Naive thymus-derived CD4-positive, alpha-beta T cell (primary cell): Measurements from ENCODE around the gene ARL2. TPM values are rescaled to one million over a fixed set of nuclear protein-coding genes. Genes with fewer than 3 reads are reported as not detected.

Experiments used
- ATAC-seq: fragments of 150-1000 bp; cut with Tn5 transposase; 2 replicates; pipeline ENCODE4 v1.10.0; 2021; ENCODE audit warnings: mild to moderate bottlenecking, moderate library complexity
- CTCF ChIA-PET: fragments of 350-600 bp; sonication (Branson Sonifier 250); formaldehyde crosslinking; loops from one replicate; lab custom pipeline; 2021; ENCODE audit warnings: antibody characterized with exemption; lab: Charles Lee
- POLR2A ChIA-PET: fragments of 350-600 bp; sonication (Branson Sonifier 250); formaldehyde crosslinking; loops from one replicate; lab custom pipeline; 2021; ENCODE audit warnings: antibody characterized with exemption, inconsistent platforms; lab: Charles Lee
- DNase-seq, 9 donors: peaks; one replicate each; pipeline versions ENCODE4 v3.0.0 to v3.0.0-alpha.2; 2020 to 2022; ENCODE audit warnings: mixed read lengths in 1 of 9
- H3K27ac ChIP-seq: one replicate; pipeline ENCODE4 v1.7.0; 2013; ENCODE audit warnings: mild to moderate bottlenecking, low read depth, low read length, moderate library complexity
- H3K27me3 ChIP-seq, 2 donors: one replicate each; pipeline ENCODE4 v1.7.0; 2013; ENCODE audit warnings: low read length in 2 of 2, mild to moderate bottlenecking in 2 of 2, moderate library complexity in 2 of 2; ENCODE audit not compliant: control insufficient read depth in 2 of 2, insufficient read depth in 2 of 2
- H3K36me3 ChIP-seq, 3 experiments: 1 replicate in 2 of 3; 2 replicates in 1 of 3; pipeline ENCODE4 v1.7.0; 2013; ENCODE audit warnings: low read length in 3 of 3, mild to moderate bottlenecking in 3 of 3, moderate library complexity in 1 of 3; ENCODE audit not compliant: insufficient read depth in 3 of 3, control insufficient read depth in 2 of 3
- H3K4me1 ChIP-seq, 2 donors: one replicate each; pipeline ENCODE4 v1.7.0; 2013; ENCODE audit warnings: low read length in 2 of 2, mild to moderate bottlenecking in 2 of 2, moderate library complexity in 1 of 2; ENCODE audit not compliant: control insufficient read depth in 2 of 2, insufficient read depth in 2 of 2
- H3K4me3 ChIP-seq: 2 replicates; pipeline ENCODE4 v1.7.0; 2013; ENCODE audit warnings: mild to moderate bottlenecking, low read length
- H3K9me3 ChIP-seq, 3 experiments: 1 replicate in 2 of 3; 2 replicates in 1 of 3; pipeline ENCODE4 v1.7.0; 2013; ENCODE audit warnings: low read length in 3 of 3; ENCODE audit not compliant: control insufficient read depth in 2 of 3
- H3K27ac Mint-ChIP-seq, 9 donors: one replicate each; pipeline ENCODE4 v1.8.0; 2020 to 2022; ENCODE audit warnings: mixed read lengths in 9 of 9, mild to moderate bottlenecking in 8 of 9, moderate library complexity in 5 of 9, inconsistent platforms in 2 of 9
- H3K27me3 Mint-ChIP-seq, 5 donors: one replicate each; pipeline ENCODE4 v1.8.0; 2021 to 2022; ENCODE audit warnings: mixed read lengths in 5 of 5, mild to moderate bottlenecking in 1 of 5
- H3K36me3 Mint-ChIP-seq, 5 donors: one replicate each; pipeline ENCODE4 v1.8.0; 2020 to 2022; ENCODE audit warnings: mixed read lengths in 5 of 5, mild to moderate bottlenecking in 3 of 5, inconsistent platforms in 1 of 5
- H3K4me1 Mint-ChIP-seq, 7 donors: one replicate each; pipeline ENCODE4 v1.8.0; 2020 to 2022; ENCODE audit warnings: mixed read lengths in 7 of 7, mild to moderate bottlenecking in 3 of 7, inconsistent platforms in 1 of 7
- H3K4me3 Mint-ChIP-seq, 10 donors: one replicate each; pipeline ENCODE4 v1.8.0; 2020 to 2022; ENCODE audit warnings: mild to moderate bottlenecking in 10 of 10, mixed read lengths in 10 of 10, moderate library complexity in 6 of 10, inconsistent platforms in 2 of 10
- H3K9me3 Mint-ChIP-seq, 11 donors: one replicate each; pipeline ENCODE4 v1.8.0; 2020 to 2022; ENCODE audit warnings: mixed read lengths in 11 of 11, mild to moderate bottlenecking in 4 of 11, inconsistent platforms in 1 of 11, moderate library complexity in 1 of 11
- intact Hi-C, 2 donors: fragments of 100-400 bp; cut with micrococcal nuclease; formaldehyde crosslinking; loops; one replicate each; pipeline ENCODE4 v1.15.1; 2023
- polyA plus RNA-seq, 2 donors: library from polyadenylated mRNA; unstranded; fragments of 300-500 nt; fragmentation: Illumina TruSeq; gene quantifications; one replicate each; pipeline ENCODE4 v1.2.3, GENCODE V29; 2021
- total RNA-seq, 6 experiments: library from RNA in 5 of 6; stranded (reverse) in 5 of 6; gene quantifications; 1 replicate in 5 of 6; 2 replicates in 1 of 6; pipeline ENCODE4 v1.2.3 and lab custom pipeline; 2021 to 2026

ARL2 gene
- total and polyA plus RNA-seq, 7 experiments from 2014 or later: 22.6 to 96.1 (median 32.5) TPM

DNA sequence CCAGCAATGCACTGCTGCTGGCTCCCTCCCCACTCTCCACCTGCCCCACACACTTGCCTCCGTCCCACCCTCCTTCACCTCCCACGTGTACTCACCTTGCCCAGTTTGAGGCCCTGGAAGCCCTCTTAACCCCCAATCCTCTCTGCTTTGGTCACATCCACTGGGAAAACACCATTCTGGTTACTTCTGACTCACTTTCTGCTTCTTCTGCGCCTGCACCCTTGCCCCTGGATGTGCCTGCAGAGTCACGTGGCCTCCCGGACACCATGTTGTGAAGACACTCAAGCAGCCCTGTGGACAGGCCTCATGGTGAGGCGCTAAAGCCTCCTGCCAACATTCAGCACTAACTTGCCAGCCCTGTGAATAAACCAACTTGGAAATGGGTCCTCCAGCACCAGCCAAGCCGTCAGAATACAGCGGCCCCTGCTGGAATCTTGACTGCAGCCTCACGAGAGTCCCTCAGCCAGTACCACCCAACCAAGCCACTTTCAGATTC is 47.0 kb downstream of the ARL2 start:
- Mint-ChIP-seq H3K27ac (peak overlapping the region in 1 of 9 donors; percentile 25), H3K27me3 (no peaks in the 10 kb centered on the region), H3K4me1 (peaks cover 0 to 18% (median 0%) of the 10 kb centered on the region in 7 donors), H3K36me3 (no peaks in the 10 kb centered on the region), H3K9me3 (no peaks in the 10 kb centered on the region), H3K4me3 (no peak overlapping the region)
- no peaks in the 10 kb centered on the region for H3K36me3 ChIP-seq
- POLR2A ChIA-PET: no interaction called here
- no peaks in the 10 kb centered on the region for H3K4me1 ChIP-seq
- no peak overlapping the region for H3K4me3 ChIP-seq
- DNase-seq (no peak), ATAC-seq (no peak)
- CTCF ChIA-PET: no interaction called here
- intact Hi-C loops: loop anchor here in 1 of 2 donors (1.0 kb wide), 1 partner anchor 48 kb away; no protein-coding TSS in a partner anchor
- no peaks in the 10 kb centered on the region for H3K27me3 ChIP-seq
- no peaks in the 10 kb centered on the region for H3K9me3 ChIP-seq
- H3K27ac ChIP-seq: no peak overlapping the region

- ChIA-PET POLR2A (interaction anchor here (0.7 kb wide), 1 partner anchor 23 kb away, joined by 3 read pairs; no protein-coding TSS in a partner anchor), CTCF (interaction anchor here (0.6 to 1.1 kb wide), 2 partner anchors 8 to 52 kb away, joined by 3 read pairs; no protein-coding TSS in a partner anchor)
- Histone ChIP-seq H3K9me3 (no peaks in the 10 kb centered on the region), H3K4me3 (no peak overlapping the region), H3K27ac (no peak overlapping the region), H3K27me3 (no peaks in the 10 kb centered on the region), H3K36me3 (no peaks in the 10 kb centered on the region), H3K4me1 (no peaks in the 10 kb centered on the region)
- H3K27me3 Mint-ChIP-seq: no peaks in the 10 kb centered on the region
- no peaks in the 10 kb centered on the region for H3K9me3 Mint-ChIP-seq
- H3K27ac Mint-ChIP-seq: no peak overlapping the region
- H3K4me3 Mint-ChIP-seq: no peak overlapping the region
- ATAC-seq: no peak
- H3K36me3 Mint-ChIP-seq: no peaks in the 10 kb centered on the region
- H3K4me1 Mint-ChIP-seq: peaks cover 0 to 18% (median 0%) of the 10 kb centered on the region in 7 donors
- intact Hi-C loops: no loop called here
- DNase-seq: no peak
These were observed 49.6 kb downstream of the ARL2 start for GRCh38 chr11:65063532-65063931.

DNA sequence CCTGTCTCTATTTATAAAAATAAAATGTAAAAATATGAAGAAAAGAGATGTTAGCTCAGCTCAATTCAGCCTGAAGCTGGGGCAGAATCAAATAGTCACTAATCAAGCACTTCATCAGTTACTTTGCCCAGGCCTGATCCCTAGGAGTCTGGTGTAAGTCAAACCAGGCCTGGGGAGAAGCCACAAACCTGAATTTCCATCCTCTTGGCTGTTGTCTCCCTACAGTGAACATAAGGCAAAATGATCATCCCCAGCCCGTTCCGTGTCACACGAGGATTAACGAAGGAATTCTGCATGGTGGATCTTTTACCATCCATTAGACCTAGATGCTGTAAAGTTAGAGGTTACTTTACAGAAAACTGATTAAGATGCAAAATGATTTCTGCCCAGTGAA is 50.9 kb downstream of the ARL2 start:
- H3K27ac ChIP-seq: no peak overlapping the region
- Mint-ChIP-seq H3K27ac (no peak overlapping the region), H3K4me1 (peaks cover 0 to 14% (median 0%) of the 10 kb centered on the region in 7 donors), H3K27me3 (no peaks in the 10 kb centered on the region), H3K36me3 (no peaks in the 10 kb centered on the region), H3K9me3 (no peaks in the 10 kb centered on the region), H3K4me3 (no peak overlapping the region)
- ChIA-PET CTCF (no interaction called here), POLR2A (no interaction called here)
- DNase-seq (no peak), ATAC-seq (no peak)
- intact Hi-C loops: no loop called here
- H3K36me3 ChIP-seq: no peaks in the 10 kb centered on the region
- no peaks in the 10 kb centered on the region for H3K27me3 ChIP-seq
- H3K4me1 ChIP-seq: no peaks in the 10 kb centered on the region
- H3K9me3 ChIP-seq: no peaks in the 10 kb centered on the region
- no peak overlapping the region for H3K4me3 ChIP-seq

- H3K27ac ChIP-seq: no peak overlapping the region
- H3K4me1 Mint-ChIP-seq: peaks cover 0 to 7% (median 0%) of the 10 kb centered on the region in 7 donors
- no peaks in the 10 kb centered on the region for H3K27me3 ChIP-seq
- no peaks in the 10 kb centered on the region for H3K36me3 Mint-ChIP-seq
- ChIA-PET CTCF (no interaction called here), POLR2A (no interaction called here)
- no peak for DNase-seq
- no peaks in the 10 kb centered on the region for H3K27me3 Mint-ChIP-seq
- H3K4me1 ChIP-seq: no peaks in the 10 kb centered on the region
- no peaks in the 10 kb centered on the region for H3K9me3 ChIP-seq
- H3K27ac Mint-ChIP-seq: no peak overlapping the region
- ATAC-seq: no peak
- H3K4me3 Mint-ChIP-seq: no peak overlapping the region
- no peak overlapping the region for H3K4me3 ChIP-seq
- no peaks in the 10 kb centered on the region for H3K36me3 ChIP-seq
- intact Hi-C loops: no loop called here
- no peaks in the 10 kb centered on the region for H3K9me3 Mint-ChIP-seq
These were observed 51.9 kb downstream of the ARL2 start for GRCh38 chr11:65065851-65066250.

DNA sequence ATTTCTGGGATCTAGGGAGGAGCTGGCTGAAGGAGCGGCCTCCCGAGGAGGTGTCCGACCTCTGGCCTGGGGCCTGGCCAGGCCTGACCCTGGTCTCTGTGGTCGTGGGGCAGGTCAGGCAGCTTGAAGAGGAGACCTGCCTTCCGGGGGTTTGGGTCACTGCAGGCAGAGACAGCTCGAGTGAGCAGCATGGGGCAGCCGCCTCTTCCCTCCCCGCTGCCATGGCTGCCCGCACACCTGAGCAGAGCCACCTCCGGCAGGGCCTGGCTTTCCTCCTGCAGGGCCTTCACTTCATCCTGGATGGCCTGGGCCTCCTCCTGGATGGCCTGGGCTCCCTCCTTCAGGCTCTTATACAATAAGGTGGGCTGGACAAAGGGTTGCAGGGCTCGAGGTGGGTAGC is 52.4 kb downstream of the ARL2 start:
- H3K27ac Mint-ChIP-seq: no peak overlapping the region
- no peak for ATAC-seq
- intact Hi-C loops: no loop called here

GRCh38 chr11:65066805-65067291 is 52.9 kb downstream of the ARL2 start:
- DNase-seq: peak in 1 of 9 donors; percentile 3
- Histone ChIP-seq H3K27ac (no peak overlapping the region), H3K4me3 (no peak overlapping the region), H3K27me3 (no peaks in the 10 kb centered on the region), H3K9me3 (no peaks in the 10 kb centered on the region), H3K36me3 (no peaks in the 10 kb centered on the region), H3K4me1 (no peaks in the 10 kb centered on the region)
- POLR2A ChIA-PET: no interaction called here
- intact Hi-C loops: no loop called here
- Mint-ChIP-seq H3K36me3 (no peaks in the 10 kb centered on the region), H3K27me3 (no peaks in the 10 kb centered on the region), H3K4me1 (peaks cover 0 to 4% (median 0%) of the 10 kb centered on the region in 7 donors), H3K4me3 (no peak overlapping the region), H3K9me3 (no peaks in the 10 kb centered on the region), H3K27ac (no peak overlapping the region)
- CTCF ChIA-PET: no interaction called here
- ATAC-seq: no peak

More for the DNA sequence above, 52.4 kb downstream of the ARL2 start:
- Mint-ChIP-seq H3K36me3 (no peaks in the 10 kb centered on the region), H3K27me3 (no peaks in the 10 kb centered on the region), H3K9me3 (no peaks in the 10 kb centered on the region), H3K4me1 (peaks cover 0 to 4% (median 0%) of the 10 kb centered on the region in 7 donors), H3K4me3 (no peak overlapping the region)
- CTCF ChIA-PET: no interaction called here
- POLR2A ChIA-PET: no interaction called here
- Histone ChIP-seq H3K27ac (no peak overlapping the region), H3K4me3 (no peak overlapping the region), H3K9me3 (no peaks in the 10 kb centered on the region), H3K36me3 (no peaks in the 10 kb centered on the region), H3K4me1 (no peaks in the 10 kb centered on the region), H3K27me3 (no peaks in the 10 kb centered on the region)
- DNase-seq: no peak

DNA sequence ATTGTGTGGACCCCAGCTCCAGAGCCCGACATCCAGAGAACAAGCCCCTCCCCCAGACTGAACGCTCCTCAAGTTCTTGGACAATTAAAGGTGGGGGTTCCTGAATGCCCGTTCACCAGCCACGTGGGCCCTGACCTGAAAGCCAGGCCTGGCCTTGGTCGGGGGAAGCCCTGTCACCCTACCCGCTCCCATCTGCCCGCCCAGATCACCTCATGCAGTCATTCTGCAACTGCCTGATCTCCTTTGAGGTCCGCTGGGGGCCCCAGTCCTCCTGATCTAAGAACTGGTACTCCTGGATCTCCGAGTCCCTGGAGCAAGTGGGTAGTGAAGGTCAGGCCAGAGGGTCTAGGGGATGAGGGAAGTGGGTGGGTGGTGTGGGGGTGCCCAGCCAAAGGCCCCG is 53.5 kb downstream of the ARL2 start:
- Mint-ChIP-seq H3K36me3 (no peaks in the 10 kb centered on the region), H3K27me3 (no peaks in the 10 kb centered on the region), H3K4me3 (no peak overlapping the region), H3K9me3 (no peaks in the 10 kb centered on the region), H3K27ac (no peak overlapping the region), H3K4me1 (peaks cover 0 to under 1% (median 0%) of the 10 kb centered on the region in 7 donors)
- H3K36me3 ChIP-seq: no peaks in the 10 kb centered on the region
- no peaks in the 10 kb centered on the region for H3K27me3 ChIP-seq
- no peak overlapping the region for H3K4me3 ChIP-seq
- ChIA-PET CTCF (no interaction called here), POLR2A (no interaction called here)
- intact Hi-C loops: no loop called here
- no peak overlapping the region for H3K27ac ChIP-seq
- DNase-seq: peak in 1 of 9 donors; percentile 3
- no peaks in the 10 kb centered on the region for H3K9me3 ChIP-seq
- no peak for ATAC-seq
- no peaks in the 10 kb centered on the region for H3K4me1 ChIP-seq
